Common myeloid progenitor, CD34-positive (primary cell): ENCODE measurements around the gene C8G.
A peak's percentile ranks its signal among the peaks of the same experiment; 100 is the strongest.

Experiments
- CTCF ChIA-PET: fragments of 350-600 bp; sonication (Branson Sonifier 250); formaldehyde crosslinking; loops from one replicate; lab custom pipeline; 2021; ENCODE audit warnings: antibody characterized with exemption; lab: Charles Lee
- POLR2A ChIA-PET: fragments of 350-600 bp; sonication (Branson Sonifier 250); formaldehyde crosslinking; loops from one replicate; lab custom pipeline; 2021; ENCODE audit warnings: antibody characterized with exemption; lab: Charles Lee
- DNase-seq, 3 donors: peaks; one replicate each; pipeline versions ENCODE4 v3.0.0 to v3.0.0-alpha.2; 2013
- H3K27ac ChIP-seq, 2 experiments: 1 replicate in 1 of 2; 2 replicates in 1 of 2; pipeline ENCODE4 v1.7.0; 2013; ENCODE audit warnings: inconsistent platforms in 2 of 2, low read length in 2 of 2, mild to moderate bottlenecking in 2 of 2, low read depth in 1 of 2, moderate library complexity in 1 of 2; ENCODE audit not compliant: severe bottlenecking in 2 of 2, insufficient read depth in 1 of 2, poor library complexity in 1 of 2
- H3K27me3 ChIP-seq, 5 experiments: replicated peaks in 2 of 5; 1 replicate in 3 of 5; 2 replicates in 2 of 5; pipeline versions ENCODE4 v1.6.1 to v1.7.0; 2013; ENCODE audit warnings: low read length in 4 of 5, mild to moderate bottlenecking in 2 of 5, moderate library complexity in 2 of 5, inconsistent platforms in 1 of 5; ENCODE audit not compliant: insufficient read depth in 5 of 5, control insufficient read depth in 4 of 5
- H3K36me3 ChIP-seq, 4 experiments: 1 replicate in 2 of 4; 2 replicates in 2 of 4; pipeline versions ENCODE4 v1.6.1 to v1.7.0; 2013; ENCODE audit warnings: low read length in 3 of 4, control low read depth in 1 of 4, mild to moderate bottlenecking in 1 of 4; ENCODE audit not compliant: control insufficient read depth in 4 of 4, insufficient read depth in 4 of 4
- H3K4me1 ChIP-seq, 4 experiments: 1 replicate in 3 of 4; 2 replicates in 1 of 4; pipeline versions ENCODE4 v1.6.1 to v1.7.1; 2013; ENCODE audit warnings: low read length in 3 of 4, mild to moderate bottlenecking in 3 of 4, control low read depth in 1 of 4, inconsistent platforms in 1 of 4, moderate library complexity in 1 of 4; ENCODE audit not compliant: control insufficient read depth in 4 of 4, insufficient read depth in 4 of 4; ENCODE audit errors: control extremely low read depth in 1 of 4
- H3K4me3 ChIP-seq, 7 experiments: 1 replicate in 4 of 7; 2 replicates in 3 of 7; pipeline versions ENCODE4 v1.5.1 to v1.7.0; 2013; ENCODE audit warnings: mild to moderate bottlenecking in 7 of 7, low read length in 6 of 7, moderate library complexity in 6 of 7, inconsistent platforms in 2 of 7, low read depth in 2 of 7, control low read depth in 1 of 7; ENCODE audit not compliant: insufficient read depth in 4 of 7, control insufficient read depth in 1 of 7; ENCODE audit errors: extremely low read depth in 1 of 7
- H3K9me3 ChIP-seq, 5 experiments: 1 replicate in 4 of 5; 2 replicates in 1 of 5; pipeline versions ENCODE4 v1.6.1 to v1.7.1; 2013; ENCODE audit warnings: low read length in 4 of 5, mild to moderate bottlenecking in 2 of 5, inconsistent platforms in 1 of 5, low read depth in 1 of 5, moderate library complexity in 1 of 5; ENCODE audit not compliant: control insufficient read depth in 4 of 5, insufficient read depth in 2 of 5; ENCODE audit errors: control extremely low read depth in 1 of 5
- WGBS: methylation state at CpG from one replicate; pipeline ENCODE4 v1.1.5; 2013; ENCODE audit not compliant: insufficient coverage; 5-methylcytosine and 5-hydroxymethylcytosine counted together

The C8G gene

DNA sequence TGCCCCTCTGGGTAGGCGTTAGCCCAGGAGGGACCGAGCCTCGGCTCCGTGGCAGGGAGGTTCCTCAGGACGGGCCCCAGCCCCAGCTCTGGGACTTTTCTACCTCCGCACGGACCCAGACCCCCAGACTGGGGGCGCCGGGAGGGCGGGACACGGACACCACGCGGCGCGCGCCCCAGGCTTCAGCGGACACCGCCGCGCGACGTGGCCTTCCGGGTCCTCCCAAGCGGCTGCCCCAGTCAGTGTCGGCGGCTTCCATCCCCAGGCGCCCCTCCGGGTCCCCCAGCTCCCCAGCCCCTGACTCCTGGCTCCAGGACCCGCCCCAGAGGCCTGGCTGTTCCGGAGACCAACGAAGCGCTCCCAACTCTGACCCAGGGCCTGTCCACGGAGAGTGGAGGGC lies 40.8 kb downstream of the C8G start:
- ChIA-PET CTCF (interaction anchor here (1.2 to 3.6 kb wide), 3 partner anchors 9 to 12 kb away, joined by 4 to 17 read pairs (median 4); partner anchors contain the start of genes CLIC3 and PTGDS), POLR2A (no interaction called here)
- no peak for DNase-seq
- Histone ChIP-seq H3K4me1 (peaks cover 0 to 17% (median 9%) of the 10 kb centered on the region in 4 experiments), H3K36me3 (no peaks in the 10 kb centered on the region), H3K9me3 (no peaks in the 10 kb centered on the region), H3K4me3 (no peak overlapping the region), H3K27ac (no peak overlapping the region), H3K27me3 (peaks cover 0 to 56% (median 13%) of the 10 kb centered on the region in 5 experiments)
- WGBS = 13% methylated on average over 20 of the region's 33 CpGs

DNA sequence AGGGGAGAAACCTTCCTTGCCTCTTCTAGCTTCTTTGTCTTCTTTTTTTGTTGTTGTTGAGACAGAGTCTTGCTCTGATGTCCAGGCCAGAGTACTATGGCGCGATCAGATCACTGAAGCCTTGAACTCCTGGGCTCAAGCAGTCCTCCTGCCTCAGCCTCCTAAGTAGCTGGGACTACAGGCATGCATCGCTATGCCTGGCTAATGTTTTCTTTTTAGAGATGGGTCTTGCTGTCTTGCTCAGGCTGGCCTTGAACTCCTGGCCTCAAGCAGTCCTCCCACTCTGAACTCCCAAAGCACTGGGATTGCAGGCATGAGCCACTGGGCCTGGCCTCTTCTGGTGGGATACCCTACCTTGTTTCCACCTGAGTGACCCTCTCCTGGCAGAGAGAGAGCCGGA lies 43.8 kb downstream of the C8G start:
- peaks cover 0 to 33% (median 22%) of the 10 kb centered on the region in 4 experiments for H3K4me1 ChIP-seq
- H3K4me3 ChIP-seq = no peak overlapping the region
- WGBS = 100% methylated on average over 4 of the region's 4 CpGs
- ChIA-PET POLR2A (no interaction called here), CTCF (interaction anchor here (1.2 to 3.6 kb wide), 4 partner anchors 9 to 58 kb away, joined by 3 to 17 read pairs (median 4); partner anchors contain the start of gene PTGDS)
- no peak for DNase-seq
- no peaks in the 10 kb centered on the region for H3K9me3 ChIP-seq
- H3K36me3 ChIP-seq = peaks cover 0 to 8% (median 3%) of the 10 kb centered on the region in 4 experiments
- no peak overlapping the region for H3K27ac ChIP-seq
- peaks cover 0 to 48% (median 16%) of the 10 kb centered on the region in 5 experiments for H3K27me3 ChIP-seq

DNA sequence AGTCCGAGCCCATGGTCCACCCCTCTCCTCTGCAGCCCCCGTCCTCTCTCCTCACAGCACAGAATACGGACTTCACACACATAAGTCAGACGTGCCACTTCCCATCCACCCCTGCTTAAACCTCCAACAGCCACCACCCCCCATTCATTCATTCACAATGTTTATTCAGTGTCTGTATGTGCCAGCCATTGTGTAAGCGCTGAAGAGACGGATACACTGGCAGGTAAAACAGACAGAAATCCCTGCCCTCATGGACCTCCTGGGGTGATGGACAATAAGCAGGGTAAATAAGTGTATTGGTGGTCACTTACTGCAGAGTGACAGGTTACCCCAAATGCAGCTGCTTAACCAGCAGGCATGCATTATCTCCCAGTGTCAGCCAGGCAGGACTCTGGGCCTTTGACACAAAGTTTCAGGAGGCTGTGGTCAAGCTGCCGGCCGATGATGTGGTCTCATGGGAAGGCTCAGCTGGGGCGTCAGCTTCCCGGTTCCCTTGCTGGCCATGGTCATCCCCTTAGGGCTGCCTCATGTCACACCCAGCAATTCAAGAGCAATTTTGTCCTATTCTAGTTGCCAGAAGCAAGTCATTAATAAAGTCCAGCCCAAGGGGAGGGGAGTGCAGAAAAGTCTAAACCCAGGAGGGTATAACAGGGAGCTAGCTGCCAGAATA lies 45.3 kb downstream of the C8G start:
- no peak for DNase-seq
- WGBS = 90% methylated on average over 5 of the region's 10 CpGs
- Histone ChIP-seq H3K9me3 (no peaks in the 10 kb centered on the region), H3K4me3 (no peak overlapping the region), H3K27me3 (peaks cover 0 to 48% (median 12%) of the 10 kb centered on the region in 5 experiments), H3K4me1 (peaks cover 0 to 30% (median 21%) of the 10 kb centered on the region in 4 experiments), H3K36me3 (peaks cover 0 to 15% (median 4%) of the 10 kb centered on the region in 4 experiments), H3K27ac (no peak overlapping the region)
- CTCF ChIA-PET = interaction anchor here (0.6 to 1.7 kb wide), 4 partner anchors 15 to 101 kb away, joined by 3 to 4 read pairs (median 3); no protein-coding TSS in a partner anchor
- POLR2A ChIA-PET = no interaction called here

DNA sequence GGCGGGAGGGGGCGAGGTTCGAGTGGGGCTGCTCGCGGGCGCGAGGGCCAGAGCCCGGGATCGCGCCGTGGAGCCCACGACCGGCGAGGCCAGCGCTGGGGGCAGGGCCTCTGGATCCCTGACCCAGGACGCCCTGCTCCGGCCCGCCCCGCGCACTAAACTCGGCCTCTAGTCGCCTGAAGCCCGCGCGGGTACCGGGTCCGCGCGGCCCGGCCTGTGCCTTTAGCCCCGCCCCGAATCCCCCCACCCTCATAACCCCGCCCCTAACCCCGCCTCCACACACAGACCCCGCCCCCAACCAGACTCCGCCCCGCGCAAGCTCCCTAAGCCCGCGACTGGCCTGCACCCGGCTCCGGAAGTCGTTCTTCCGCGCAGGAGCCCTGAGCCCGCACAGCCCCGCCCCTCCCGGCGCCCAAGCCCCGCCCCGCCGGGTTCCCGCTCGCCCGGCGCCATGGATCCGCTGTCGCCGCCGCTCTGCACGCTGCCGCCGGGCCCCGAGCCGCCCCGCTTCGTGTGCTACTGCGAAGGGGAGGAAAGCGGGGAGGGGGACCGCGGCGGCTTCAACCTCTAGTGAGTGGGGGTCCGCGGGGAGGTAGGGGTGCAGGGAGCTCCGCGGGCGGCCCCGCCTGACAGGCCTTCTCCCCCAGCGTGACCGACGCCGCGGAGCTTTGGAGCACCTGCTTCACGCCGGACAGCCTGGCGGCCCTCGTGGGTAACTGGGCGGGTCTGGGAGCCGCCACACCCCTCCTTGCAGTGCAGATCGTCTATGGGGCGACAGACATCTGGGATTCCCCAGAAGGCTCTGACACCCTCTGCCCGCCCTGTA lies 47.2 kb downstream of the C8G start, which contains the start of gene PAXX:
TSS of gene PAXX (plus strand) at position 430 of the 826 bp plus-strand sequence. CDS start at position 452, 22 bp downstream.
- WGBS = under 1% methylated on average over 50 of the region's 92 CpGs
- Histone ChIP-seq H3K4me3 (peak within 1 kb of the TSS; percentile 42 to 79 (median 71)), H3K27me3 (peaks cover 0 to 41% (median 9%) of the 10 kb centered on the region in 5 experiments), H3K27ac (peak within 1 kb of the TSS in 1 of 2 experiments; percentile 64), H3K9me3 (no peaks in the 10 kb centered on the region), H3K4me1 (peaks cover 0 to 41% (median 36%) of the 10 kb centered on the region in 4 experiments), H3K36me3 (peaks cover 0 to 15% (median 4%) of the 10 kb centered on the region in 4 experiments)
- CTCF ChIA-PET = interaction anchor here (1.0 to 3.2 kb wide), 6 partner anchors 10 to 43 kb away, joined by 3 to 13 read pairs (median 6); partner anchors contain the start of gene ABCA2
- peak; percentile 87 to 92 (median 92) for DNase-seq
- POLR2A ChIA-PET = interaction anchor here (0.8 to 1.7 kb wide), 2 partner anchors 13 to 16 kb away, joined by 3 to 5 read pairs; partner anchors contain the start of gene PTGDS

DNA sequence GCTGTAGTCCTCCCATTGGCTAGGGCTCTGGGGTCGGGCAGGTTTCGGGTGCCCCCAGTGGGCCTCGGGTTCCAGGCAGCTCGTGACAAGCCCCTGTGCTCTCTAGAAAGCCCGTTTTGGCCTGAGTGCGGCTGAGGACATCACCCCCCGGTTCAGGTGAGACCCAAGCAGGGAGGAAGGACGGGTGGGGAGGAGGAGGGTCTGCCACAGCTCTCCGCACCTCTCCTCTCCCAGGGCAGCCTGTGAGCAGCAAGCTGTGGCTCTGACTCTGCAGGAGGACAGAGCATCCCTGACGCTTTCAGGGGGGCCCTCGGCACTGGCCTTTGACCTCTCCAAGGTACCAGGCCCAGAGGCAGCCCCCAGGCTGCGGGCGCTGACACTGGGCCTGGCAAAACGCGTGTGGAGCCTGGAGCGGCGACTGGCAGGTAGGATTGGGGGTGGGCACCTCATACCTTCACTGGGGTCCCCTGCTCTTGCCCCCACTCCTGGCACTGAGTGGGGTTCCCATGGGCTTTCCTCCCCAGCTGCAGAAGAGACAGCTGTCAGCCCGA lies 47.9 kb downstream of the C8G start:
- DNase-seq = no peak
- CTCF ChIA-PET = interaction anchor here (1.0 to 3.2 kb wide), 8 partner anchors 9 to 42 kb away, joined by 3 to 13 read pairs (median 4); partner anchors contain the start of genes ABCA2 and LCNL1

DNA sequence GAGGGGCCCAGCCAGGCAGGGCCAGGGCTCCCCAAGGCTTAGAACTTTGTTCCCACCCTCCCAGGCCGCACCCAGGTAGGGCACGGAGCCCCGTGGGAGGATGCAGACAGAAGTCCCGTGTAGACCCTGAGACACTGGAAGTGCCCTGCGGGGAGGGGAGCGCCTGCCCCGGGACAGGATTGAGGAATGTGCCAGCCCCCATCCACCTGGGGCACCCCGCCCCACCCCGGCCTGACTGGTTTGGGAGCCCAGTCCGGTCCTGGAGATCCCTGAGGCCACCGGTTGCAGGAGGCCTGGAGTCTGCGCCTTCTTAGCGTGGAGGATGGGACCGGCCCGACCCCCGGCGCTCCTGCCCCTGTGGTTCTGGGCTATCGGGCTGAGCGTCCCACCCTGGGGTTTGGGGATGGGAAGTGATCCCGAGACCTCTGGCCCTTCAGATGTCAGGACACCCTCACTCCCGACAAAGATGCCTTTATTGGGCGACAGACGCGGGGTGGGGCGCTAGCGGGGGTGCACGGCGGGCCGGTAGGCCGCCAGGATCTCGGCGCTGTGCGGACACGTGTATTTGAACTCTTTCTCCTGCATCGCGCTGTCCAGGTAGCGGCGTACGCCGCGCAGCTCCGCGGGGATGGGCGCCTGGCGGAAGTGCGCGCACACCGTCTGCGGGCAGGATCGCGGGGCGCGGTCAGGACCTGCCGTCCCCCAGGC lies 49.3 kb downstream of the C8G start:
- Histone ChIP-seq H3K4me1 (peaks cover 0 to 51% (median 48%) of the 10 kb centered on the region in 4 experiments), H3K36me3 (peaks cover 0 to 15% (median 4%) of the 10 kb centered on the region in 4 experiments), H3K27me3 (peaks cover 0 to 42% (median 3%) of the 10 kb centered on the region in 5 experiments), H3K27ac (no peak overlapping the region), H3K9me3 (no peaks in the 10 kb centered on the region), H3K4me3 (no peak overlapping the region)
- 82% methylated on average over 54 of the region's 54 CpGs for WGBS
- DNase-seq = no peak
- ChIA-PET POLR2A (no interaction called here), CTCF (interaction anchor here (1.0 to 4.5 kb wide), 7 partner anchors 8 to 243 kb away, joined by 4 to 18 read pairs (median 4); no protein-coding TSS in a partner anchor)

More for the DNA sequence above, 47.9 kb downstream of the C8G start:
- Histone ChIP-seq H3K27me3 (peaks cover 0 to 43% (median 7%) of the 10 kb centered on the region in 5 experiments), H3K27ac (peak overlapping the region in 1 of 2 experiments; percentile 64), H3K9me3 (no peaks in the 10 kb centered on the region), H3K4me1 (peaks cover 0 to 48% (median 43%) of the 10 kb centered on the region in 4 experiments), H3K4me3 (peak overlapping the region; percentile 42 to 79 (median 71)), H3K36me3 (peaks cover 0 to 15% (median 4%) of the 10 kb centered on the region in 4 experiments)
- POLR2A ChIA-PET = interaction anchor here (0.6 to 1.7 kb wide), 3 partner anchors 14 to 171 kb away, joined by 3 to 5 read pairs (median 3); partner anchors contain the start of gene PTGDS
- WGBS = 57% methylated on average over 15 of the region's 18 CpGs
